GM19463 (cell line): ENCODE results near the gene PLCH1.

ENCODE experiments used
- ATAC-seq: cut with Tn5 transposase; IDR thresholded peaks from one replicate; pipeline ENCODE4 v1.9.1; 2021; ENCODE audit warnings: mild to moderate bottlenecking, moderate library complexity; ENCODE audit not compliant: unreplicated experiment

The PLCH1 gene

GRCh38 chr3:155491696-155492095 is 253.2 kb downstream of the PLCH1 start:
- ATAC-seq, result no peak

- ATAC-seq, result no peak
Observed at GRCh38 chr3:155488671-155489070, 256.2 kb downstream of the PLCH1 start.

GRCh38 chr3:155485897-155486296 is 259.0 kb downstream of the PLCH1 start:
- no peak for ATAC-seq

GRCh38 chr3:155481591-155481990 is 263.3 kb downstream of the PLCH1 start:
- ATAC-seq, result no peak

- no peak for ATAC-seq
Observed at GRCh38 chr3:155481089-155481488, 263.8 kb downstream of the PLCH1 start.

- no peak for ATAC-seq
Observed at GRCh38 chr3:155465664-155466063, 279.2 kb downstream of the PLCH1 start.

- no peak for ATAC-seq
Observed at GRCh38 chr3:155462672-155463071, 282.2 kb downstream of the PLCH1 start.

- no peak for ATAC-seq
Observed at GRCh38 chr3:155457591-155457990, 287.3 kb downstream of the PLCH1 start.

GRCh38 chr3:155455765-155456164 is 289.1 kb downstream of the PLCH1 start:
- ATAC-seq, result no peak

GRCh38 chr3:155453512-155453911 is 291.4 kb downstream of the PLCH1 start:
- no peak for ATAC-seq

GRCh38 chr3:155449613-155450267 is 295.1 kb downstream of the PLCH1 start:
- no peak for ATAC-seq

GRCh38 chr3:155448531-155448930 is 296.3 kb downstream of the PLCH1 start:
- no peak for ATAC-seq

GRCh38 chr3:155446366-155446765 is 298.5 kb downstream of the PLCH1 start:
- no peak for ATAC-seq

- ATAC-seq, result no peak
Observed at GRCh38 chr3:155444771-155445170, 300.1 kb downstream of the PLCH1 start.

GRCh38 chr3:155443815-155444214 is 301.1 kb downstream of the PLCH1 start:
- ATAC-seq, result no peak

- ATAC-seq, result no peak
Observed at GRCh38 chr3:155442072-155442471, 302.8 kb downstream of the PLCH1 start.

GRCh38 chr3:155441506-155441905 is 303.4 kb downstream of the PLCH1 start:
- no peak for ATAC-seq

- no peak for ATAC-seq
Observed at GRCh38 chr3:155441026-155441425, 303.8 kb downstream of the PLCH1 start.

- no peak for ATAC-seq
Observed at GRCh38 chr3:155435821-155436220, 309.1 kb downstream of the PLCH1 start.

- ATAC-seq, result no peak
Observed at GRCh38 chr3:155431856-155432570, 312.9 kb downstream of the PLCH1 start.

- ATAC-seq, result no peak
Observed at GRCh38 chr3:155428563-155428962, 316.3 kb downstream of the PLCH1 start.

GRCh38 chr3:155426524-155427230 is 318.2 kb downstream of the PLCH1 start:
- ATAC-seq, result no peak
